SHP77 treated with DMSO at 0.1 percent for 48 hours (cell line): Measurements from ENCODE around the gene FKBP2.

Experiments used
- DNase-seq: peaks from one replicate; lab custom pipeline; 2025; lab: John Stamatoyannopoulos, UW

The FKBP2 gene

DNA sequence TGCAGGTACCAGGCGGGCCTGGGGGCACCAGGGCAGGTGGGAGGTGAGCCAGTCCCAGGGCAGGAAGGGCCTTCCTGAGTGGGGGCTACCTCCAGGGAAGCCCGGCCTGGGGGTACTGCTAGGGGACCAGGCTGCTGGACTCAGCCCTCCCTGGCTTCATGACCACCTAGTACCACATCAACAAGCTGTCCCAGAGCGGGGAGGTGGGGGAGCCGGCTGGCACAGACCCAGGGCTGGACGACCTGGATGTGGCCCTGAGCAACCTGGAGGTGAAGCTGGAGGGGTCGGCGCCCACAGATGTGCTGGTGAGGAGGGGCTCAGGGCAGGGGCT is 21.6 kb upstream of the FKBP2 start:
- DNase-seq: no peak

DNA sequence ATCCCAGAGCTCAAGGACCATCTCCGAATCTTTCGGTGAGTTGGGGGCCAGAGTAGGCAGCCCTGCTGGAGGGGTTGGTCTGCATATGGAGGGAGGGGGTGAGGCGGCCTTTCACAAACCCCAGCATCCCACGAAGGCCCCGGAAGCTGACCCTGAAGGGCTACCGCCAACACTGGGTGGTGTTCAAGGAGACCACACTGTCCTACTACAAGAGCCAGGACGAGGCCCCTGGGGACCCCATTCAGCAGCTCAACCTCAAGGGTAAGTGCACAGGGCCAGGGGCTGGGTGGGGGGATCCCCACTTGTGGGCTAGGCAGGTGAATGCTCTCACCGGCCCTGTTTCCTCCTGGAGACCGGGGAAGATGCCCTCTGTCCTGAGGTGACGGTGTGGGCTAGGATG is 21.1 kb upstream of the FKBP2 start:
- no peak for DNase-seq

DNA sequence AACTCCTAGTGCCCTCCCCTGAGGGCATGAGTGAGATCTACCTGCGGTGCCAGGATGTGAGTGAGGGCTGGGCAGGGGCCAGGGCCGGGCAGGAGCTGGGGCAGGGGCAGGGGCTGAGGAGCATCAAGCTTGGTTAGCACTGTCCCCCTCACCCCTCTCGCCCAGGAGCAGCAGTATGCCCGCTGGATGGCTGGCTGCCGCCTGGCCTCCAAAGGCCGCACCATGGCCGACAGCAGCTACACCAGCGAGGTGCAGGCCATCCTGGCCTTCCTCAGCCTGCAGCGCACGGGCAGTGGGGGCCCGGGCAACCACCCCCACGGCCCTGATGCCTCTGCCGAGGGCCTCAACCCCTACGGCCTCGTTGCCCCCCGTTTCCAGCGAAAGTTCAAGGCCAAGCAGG is 20.6 kb upstream of the FKBP2 start:
- DNase-seq: no peak

DNA sequence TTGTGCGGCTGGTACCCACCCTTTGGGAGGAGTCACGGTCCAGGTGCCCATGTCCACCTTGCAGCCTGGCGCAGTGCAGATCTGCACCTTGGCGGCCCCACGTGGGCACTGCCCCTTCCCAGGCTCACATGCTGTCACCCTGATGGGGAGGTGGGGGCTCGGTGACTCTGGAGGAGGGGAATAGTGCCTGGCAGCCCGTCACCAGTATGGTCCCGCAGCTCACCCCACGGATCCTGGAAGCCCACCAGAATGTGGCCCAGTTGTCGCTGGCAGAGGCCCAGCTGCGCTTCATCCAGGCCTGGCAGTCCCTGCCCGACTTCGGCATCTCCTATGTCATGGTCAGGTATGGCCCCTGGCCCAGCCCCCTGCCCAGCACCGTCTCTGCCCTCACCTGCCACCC is 20.1 kb upstream of the FKBP2 start:
- no peak for DNase-seq

DNA sequence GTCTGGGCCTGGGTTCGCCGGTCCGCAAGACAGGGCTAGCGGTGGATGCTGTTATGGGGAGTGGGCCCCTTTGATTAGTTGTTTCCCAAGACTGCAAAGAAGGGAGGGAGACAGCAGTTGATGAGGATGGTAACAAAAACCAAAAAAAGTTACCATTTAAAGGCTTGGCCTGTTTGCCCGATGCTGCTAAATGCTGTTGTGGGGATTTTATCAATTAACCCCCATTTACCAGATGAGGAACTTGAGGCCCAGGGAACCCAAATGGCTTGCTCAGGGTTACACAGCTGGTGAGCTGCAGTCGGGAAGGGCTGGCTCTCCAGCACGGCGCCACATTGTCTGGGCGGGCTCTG is 18.3 kb upstream of the FKBP2 start:
- no peak for DNase-seq

DNA sequence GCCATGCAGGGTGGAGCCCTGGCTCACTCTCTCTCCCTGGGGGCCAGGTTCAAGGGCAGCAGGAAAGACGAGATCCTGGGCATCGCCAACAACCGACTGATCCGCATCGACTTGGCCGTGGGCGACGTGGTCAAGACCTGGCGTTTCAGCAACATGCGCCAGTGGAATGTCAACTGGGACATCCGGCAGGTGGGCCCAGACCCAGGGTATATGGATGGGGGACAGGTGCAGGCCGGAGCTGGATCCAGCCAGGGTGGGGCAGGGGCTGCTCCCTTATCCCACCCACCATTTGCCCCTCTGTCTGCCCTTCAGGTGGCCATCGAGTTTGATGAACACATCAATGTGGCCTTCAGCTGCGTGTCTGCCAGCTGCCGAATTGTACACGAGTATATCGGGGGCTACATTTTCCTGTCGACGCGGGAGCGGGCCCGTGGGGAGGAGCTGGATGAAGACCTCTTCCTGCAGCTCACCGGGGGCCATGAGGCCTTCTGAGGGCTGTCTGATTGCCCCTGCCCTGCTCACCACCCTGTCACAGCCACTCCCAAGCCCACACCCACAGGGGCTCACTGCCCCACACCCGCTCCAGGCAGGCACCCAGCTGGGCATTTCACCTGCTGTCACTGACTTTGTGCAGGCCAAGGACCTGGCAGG is 17.8 kb upstream of the FKBP2 start:
- DNase-seq: no peak

DNA sequence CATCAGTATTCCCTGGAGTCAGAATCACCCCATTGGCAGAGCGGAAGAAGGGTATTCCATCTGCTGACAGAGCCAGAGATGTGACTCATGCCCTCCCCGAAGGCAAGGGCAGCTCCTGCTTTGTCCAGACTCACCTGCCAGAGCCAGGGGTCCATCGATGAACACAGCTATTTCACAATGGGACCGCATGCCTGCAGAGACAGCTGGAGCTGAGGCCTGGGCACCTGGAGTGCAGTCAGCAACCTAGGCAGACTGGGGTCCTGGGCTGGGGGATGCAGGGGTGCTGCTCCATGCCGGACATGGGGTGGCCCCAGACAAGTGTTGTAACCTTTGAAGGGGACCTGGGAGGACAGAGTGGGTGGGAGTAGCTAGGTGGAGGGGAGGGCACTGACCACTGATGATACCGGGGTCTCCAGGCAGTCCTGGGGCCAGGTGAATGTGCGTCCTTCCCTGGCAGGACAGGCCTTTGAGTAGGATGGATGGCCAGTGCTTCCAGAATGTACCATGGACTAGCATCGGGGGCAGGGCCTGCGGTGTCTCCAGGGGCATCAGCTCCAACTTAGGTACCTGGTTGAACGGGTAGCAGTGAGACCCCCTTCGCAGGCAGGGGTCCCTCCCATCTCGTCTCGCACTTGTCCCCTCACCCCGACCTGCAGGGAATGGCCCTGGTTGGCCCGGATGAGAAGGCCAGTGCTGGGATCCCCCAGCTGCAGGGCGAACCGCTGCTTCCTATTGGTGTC is 16.6 kb upstream of the FKBP2 start:
- DNase-seq: no peak

DNA sequence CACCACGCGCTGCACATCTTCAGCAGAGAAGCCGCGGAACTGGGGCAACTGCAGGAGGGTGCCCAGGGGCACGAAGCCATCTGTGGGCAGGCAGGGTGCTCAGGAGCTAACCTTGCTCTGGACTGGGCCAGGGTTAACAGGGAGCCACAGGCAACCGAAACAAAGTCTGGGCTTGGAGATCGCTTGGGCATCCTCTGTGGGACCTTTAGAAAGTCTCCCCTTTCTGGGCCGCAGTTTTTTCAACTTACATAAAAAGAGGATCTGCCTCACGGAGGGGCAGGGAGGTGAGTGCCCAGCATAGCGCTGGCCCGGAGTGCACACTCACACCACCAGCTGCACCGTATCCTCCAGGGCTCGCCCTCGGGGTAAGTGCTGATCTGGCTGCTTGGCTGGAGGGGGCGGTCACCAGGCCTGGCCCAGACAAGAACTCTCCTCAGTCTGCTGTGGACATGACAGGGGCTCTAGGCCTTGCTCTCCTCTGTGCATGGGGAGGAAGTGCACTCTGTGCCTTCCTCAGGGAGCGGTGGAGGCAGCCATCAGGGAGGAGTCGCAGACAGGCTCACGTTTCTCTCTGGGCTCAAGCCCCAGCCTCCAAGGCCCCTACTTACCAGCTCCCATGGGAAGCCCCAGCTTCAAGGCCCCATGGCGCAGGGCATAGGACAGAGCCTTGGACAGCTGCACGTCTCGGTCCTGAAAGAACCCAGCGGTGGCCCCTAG is 15.8 kb upstream of the FKBP2 start:
- DNase-seq: no peak

DNA sequence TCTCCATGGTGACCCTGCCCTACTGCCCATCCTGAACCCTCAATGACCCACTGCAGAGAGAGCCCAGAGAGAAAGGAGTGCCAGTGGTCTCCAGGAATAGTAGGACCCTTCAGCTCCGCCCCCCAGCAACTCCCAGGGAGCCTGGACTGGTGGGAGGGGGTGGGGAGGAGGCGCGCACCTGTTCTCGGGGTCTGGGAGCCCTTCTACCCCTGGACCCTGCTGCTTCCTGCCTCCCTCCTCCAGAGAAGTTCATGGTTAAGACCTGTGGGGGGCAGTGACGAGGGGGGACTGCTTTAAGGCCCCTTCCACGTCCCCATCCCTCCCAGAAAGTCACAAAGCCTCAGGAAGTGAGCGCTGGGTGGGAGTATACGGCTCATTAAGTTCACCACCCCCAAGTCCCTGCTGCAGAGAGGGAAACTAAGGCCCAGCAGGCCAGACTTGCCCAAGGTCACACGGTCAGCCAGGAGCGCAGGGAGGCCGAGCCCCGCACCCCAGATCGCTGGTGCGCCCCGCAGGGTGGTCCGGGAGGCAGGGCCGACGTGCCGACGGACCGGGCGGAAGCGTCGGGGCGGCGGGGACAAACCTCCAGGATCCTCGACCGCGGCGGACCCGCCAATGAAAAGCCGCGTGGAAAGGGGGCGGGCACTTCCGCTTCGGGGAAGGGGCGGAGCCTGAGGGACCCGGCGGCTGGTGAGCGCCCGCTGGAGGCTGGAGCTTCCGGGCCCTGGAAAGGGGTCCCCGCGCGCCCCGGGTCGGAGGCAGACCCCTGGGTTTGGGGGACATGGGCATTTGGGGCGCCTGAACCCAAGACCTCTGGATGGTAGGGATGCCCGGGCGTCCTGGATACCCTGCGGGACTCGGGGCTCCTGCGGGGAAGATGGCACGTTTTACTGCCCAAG is 15.0 kb upstream of the FKBP2 start, which contains the start of the genes NUDT22 and TRPT1:
TSS of gene NUDT22 (plus strand) at position 667 of the 899 bp plus-strand sequence. CDS start 379 bp downstream, outside the sequence.
TSS of gene TRPT1 (minus strand) at position 579 of the 899 bp plus-strand sequence. CDS start at position 253, 326 bp downstream.
- DNase-seq: peak; percentile 27

DNA sequence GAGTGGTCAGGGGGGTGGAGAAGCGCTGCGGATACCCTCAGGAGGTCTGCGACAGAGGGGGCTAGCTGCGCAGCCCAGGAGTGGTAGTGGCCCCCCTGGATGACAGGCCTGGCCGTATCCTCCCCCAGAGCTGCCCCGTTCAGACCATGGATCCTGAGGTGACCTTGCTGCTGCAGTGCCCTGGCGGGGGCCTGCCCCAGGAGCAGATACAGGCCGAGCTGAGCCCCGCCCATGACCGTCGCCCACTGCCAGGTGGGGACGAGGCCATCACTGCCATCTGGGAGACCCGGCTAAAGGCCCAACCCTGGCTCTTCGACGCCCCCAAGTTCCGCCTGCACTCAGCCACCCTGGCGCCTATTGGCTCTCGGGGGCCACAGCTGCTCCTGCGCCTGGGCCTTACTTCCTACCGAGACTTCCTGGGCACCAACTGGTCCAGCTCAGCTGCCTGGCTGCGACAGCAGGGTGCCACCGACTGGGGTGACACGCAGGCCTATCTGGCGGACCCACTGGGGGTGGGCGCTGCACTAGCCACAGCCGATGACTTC is 14.3 kb upstream of the FKBP2 start:
- DNase-seq: peak; percentile 74

DNA sequence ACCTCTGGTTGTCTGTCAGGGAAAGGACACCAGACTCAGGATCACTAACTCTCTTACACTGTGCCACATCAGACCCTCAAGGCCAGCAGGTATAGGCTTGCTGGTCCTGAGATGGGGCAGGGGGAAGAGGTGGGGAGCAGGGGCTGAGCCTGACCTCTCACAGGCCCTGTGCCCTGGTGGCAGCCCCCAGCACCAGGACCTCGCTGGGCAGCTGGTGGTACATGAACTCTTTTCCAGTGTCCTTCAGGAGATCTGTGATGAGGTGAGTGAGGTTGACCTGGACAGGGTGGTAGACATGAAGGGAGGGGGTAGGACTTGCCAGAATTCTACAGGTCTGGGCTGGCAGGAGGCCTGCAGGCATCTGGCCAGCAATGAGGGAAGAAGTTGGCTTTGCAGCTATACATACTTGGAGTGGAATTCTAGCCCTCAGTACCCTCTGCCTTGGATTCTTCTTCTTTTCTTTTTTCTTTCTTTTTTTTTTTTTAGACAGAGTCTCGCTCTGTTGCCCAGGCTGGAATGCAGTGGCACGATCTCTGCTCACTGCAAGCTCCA is 13.4 kb upstream of the FKBP2 start:
- DNase-seq: no peak

DNA sequence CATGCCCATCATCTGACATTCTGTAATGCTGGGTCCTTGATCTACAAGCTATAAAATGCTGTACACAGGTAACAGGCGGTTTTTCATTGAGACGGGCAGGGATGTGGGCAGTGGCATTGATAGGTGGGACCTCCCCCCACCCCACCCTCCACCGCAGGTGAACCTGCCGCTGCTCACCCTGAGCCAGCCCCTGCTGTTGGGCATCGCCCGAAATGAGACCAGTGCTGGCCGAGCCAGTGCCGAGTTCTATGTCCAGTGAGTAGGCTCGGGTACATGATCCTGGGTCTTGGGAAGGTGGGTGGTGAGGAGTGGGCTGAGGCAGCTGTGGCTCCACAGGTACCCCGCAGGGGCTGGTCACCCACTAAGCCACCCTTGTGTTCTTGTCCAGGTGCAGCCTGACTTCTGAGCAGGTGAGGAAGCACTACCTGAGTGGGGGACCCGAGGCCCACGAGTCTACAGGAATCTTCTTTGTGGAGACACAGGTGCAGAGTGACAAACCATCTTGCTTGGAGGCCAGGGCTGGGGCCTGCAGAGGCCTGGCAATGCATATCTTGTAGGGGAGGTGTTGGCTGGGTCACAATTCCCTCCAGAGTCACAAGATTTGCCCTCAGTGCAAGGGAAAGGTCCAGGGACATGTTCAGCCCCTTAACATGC is 11.7 kb upstream of the FKBP2 start:
- no peak for DNase-seq

DNA sequence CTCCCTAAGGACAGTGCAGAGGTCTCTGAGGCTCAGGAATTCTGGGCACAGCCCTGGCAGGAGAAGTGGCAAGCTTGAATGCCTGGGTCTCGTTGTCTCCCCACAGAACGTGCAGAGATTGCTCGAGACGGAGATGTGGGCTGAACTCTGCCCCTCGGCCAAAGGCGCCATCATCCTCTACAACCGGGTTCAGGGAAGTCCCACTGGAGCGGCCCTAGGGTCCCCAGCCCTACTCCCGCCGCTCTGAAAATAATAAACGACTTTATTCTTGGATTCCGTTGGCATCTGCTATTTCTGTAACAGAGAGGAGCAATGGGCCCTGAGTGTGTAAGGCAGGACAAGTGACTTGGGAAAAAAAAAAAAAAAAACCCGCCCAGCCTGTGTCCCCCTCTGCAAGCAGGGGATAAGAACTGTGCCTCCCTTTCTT is 11.1 kb upstream of the FKBP2 start:
- DNase-seq: no peak

DNA sequence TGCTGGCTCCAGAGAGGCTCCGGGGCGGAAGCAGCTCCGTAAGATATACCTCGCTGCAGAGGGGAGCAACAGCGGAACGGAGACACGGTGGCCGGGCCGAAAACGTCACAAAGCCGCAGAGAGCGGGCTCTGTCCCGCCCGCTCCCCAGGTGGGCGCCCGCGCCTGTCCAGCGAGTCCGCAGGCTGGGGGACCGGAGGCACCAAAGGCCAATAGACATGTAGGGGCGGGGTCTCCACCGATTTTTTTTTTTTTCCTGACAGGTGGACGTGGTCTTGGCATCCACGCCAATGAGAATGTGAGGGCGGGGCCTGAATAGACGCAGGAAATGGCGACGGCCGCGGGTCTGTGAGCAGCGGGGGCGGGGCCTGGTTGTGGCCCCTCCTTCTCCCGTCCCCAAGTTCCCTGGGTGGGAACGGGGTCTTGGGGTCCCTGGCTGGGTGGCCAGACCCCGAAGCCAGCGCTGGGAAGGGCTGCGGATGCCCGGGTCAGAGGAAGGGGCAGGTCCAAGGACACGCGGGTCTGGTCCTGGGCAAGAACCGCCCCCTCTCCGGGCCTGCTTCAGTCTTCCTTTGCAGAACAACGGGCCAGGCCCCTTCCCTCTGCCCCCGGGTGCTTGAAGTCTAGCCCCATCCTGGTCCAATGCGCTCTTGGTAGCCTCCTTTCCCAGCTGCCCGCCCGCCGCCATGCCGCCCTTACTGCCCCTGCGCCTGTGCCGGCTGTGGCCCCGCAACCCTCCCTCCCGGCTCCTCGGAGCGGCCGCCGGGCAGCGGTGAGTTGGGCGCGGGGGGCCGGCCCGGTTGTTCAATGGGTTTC is 10.5 kb upstream of the FKBP2 start, which contains the start of gene DNAJC4:
TSS of gene DNAJC4 (plus strand) at position 378 of the 814 bp plus-strand sequence. CDS start at position 685, 307 bp downstream.
- DNase-seq: peak; percentile 79

DNA sequence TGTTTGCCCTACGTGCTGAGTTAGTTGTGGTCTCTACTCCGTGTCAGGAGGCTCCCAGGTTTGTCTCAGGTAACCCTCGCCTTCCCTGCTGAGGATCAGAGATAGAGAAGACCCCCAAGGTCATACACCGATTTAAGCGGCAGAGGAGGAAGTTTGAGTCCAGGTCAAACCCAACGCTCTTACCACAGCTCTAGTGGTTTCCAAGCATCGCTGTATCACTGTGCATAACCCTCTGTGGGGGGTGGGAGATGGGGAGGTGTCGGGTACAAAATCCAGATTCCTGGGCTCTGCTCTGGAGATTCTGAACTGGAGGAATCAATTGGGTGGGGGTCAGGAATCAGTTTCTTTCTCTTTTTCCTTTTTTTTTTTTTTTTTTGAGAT is 9.9 kb upstream of the FKBP2 start:
- no peak for DNase-seq

DNA sequence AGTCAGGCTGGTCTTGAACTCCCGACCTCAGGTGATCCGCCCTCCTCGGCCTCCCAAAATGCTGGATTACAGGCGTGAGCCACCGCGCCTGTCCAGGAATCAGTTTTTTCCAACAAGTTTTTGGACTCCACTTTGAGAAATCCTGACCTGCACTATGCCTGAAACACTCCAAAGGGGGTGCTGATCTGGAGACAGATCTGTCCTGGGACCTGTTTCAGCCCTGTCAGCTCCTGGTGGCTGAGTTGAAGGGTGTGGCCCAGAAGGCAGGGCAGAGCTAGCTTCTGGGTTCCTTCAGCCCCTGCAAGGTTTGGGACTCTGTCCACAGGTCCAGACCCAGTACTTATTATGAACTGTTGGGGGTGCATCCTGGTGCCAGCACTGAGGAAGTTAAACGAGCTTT is 9.3 kb upstream of the FKBP2 start:
- DNase-seq: no peak

DNA sequence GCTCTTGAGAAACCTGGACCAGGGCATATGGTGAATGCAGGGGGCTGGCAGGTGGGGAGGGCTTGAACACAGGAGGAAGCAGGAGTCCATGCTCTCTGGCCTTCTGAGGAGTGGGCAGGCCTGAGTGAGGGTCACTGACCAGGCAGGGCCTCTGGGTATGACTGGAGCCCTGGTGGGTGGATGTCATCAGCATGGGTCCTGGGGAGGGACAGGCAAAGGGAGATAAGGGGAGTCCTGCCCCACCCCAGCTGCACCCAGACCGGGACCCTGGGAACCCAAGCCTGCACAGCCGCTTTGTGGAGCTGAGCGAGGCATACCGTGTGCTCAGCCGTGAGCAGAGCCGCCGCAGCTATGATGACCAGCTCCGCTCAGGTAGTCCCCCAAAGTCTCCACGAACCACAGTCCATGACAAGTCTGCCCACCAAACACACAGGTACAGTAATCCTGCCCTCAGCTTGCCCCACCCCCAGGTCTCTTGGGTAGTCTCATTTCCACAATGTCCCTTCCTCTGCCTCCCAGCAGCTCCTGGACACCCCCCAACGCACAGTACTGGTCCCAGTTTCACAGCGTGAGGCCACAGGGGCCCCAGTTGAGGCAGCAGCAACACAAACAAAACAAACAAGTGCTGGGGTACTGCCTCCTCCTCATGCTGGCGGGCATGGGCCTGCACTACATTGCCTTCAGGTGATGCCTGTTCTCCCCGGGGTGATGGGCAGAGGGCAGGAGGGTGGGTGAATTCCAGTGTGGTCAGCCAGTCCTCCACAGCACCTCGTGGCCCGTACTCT is 8.5 kb upstream of the FKBP2 start:
- no peak for DNase-seq

DNA sequence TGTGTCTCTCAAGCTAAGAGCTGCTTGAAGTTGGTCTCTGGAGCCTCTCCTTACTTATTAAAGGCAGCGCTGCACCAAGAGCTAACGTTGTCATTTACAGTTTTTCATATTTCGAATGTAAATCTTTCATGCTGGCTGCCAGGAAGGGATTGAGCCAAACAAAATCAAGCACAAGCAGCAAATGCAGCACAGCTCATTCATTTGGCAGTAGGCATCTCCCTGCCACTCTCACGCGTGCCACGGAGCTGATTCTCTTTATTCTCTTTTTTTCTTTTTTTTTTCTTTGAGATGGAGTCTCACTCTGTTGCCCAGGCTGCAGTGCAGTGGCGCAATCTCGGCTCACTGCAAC is 8.0 kb upstream of the FKBP2 start:
- DNase-seq: no peak

DNA sequence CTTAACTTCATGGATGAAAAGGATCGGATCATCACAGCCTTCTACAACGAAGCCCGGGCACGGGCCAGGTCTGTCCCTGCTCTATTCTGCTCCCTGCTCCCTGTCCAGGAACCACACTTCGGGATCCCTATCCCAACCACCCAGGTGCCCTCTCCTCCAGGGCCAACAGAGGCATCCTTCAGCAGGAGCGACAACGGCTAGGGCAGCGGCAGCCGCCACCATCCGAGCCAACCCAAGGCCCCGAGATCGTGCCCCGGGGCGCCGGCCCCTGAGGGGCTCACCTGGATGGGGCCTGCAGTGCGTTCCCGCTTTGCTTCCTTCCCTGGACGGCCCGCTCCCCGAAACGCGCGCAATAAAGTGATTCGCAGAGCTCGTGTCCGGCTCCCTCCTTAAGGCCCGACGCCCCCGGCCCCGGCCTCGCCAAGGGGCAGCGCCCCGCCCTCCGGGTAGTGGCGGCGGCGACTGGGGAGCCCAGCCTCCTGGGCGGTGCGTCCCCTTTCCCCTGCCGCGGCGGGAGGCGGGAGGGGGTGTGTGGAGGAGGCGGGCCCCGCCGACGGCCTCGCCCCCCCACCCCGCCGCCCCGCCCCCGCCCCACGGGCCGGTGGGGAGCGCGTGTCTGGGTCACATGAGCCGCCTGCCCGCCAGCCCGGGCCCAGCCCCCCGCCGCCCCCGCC is 6.8 kb upstream of the FKBP2 start, which contains the start of gene VEGFB:
TSS of gene VEGFB (plus strand) at position 672 of the 674 bp plus-strand sequence. CDS start 250 bp downstream, outside the sequence.
- no peak for DNase-seq
